ENCODE data around the gene WASF3. TPM values are rescaled to one million over a fixed set of nuclear protein-coding genes. Genes with fewer than 3 reads are reported as not detected.

Gene WASF3
- total RNA-seq, 1 experiment from 2014 or later: 0.31 TPM

- CTCF ChIA-PET: no interaction called here
- no peak overlapping the region for H3K27ac ChIP-seq
- DNase-seq: no peak
- H3K27me3 ChIP-seq (ENCODE audit: insufficient read depth, low read depth): no peaks in the 10 kb centered on the region
- no peaks in the 10 kb centered on the region for H3F3A ChIP-seq (ENCODE audit: insufficient read depth, low read depth)
- no TSS peak for BruUV-seq (replicated peaks)
- intact Hi-C loops (cut with micrococcal nuclease; ENCODE audit: unreplicated experiment): no loop called here
- no peaks in the 10 kb centered on the region for H3K4me1 ChIP-seq (replicated peaks; ENCODE audit: insufficient read depth)
- no peak overlapping the region for H3K4me2 ChIP-seq
- TF ChIP-seq EZH2 (IDR thresholded peaks at IDR 0.05; ENCODE audit: low read depth): no peak
- TF ChIP-seq, protein P1, sequence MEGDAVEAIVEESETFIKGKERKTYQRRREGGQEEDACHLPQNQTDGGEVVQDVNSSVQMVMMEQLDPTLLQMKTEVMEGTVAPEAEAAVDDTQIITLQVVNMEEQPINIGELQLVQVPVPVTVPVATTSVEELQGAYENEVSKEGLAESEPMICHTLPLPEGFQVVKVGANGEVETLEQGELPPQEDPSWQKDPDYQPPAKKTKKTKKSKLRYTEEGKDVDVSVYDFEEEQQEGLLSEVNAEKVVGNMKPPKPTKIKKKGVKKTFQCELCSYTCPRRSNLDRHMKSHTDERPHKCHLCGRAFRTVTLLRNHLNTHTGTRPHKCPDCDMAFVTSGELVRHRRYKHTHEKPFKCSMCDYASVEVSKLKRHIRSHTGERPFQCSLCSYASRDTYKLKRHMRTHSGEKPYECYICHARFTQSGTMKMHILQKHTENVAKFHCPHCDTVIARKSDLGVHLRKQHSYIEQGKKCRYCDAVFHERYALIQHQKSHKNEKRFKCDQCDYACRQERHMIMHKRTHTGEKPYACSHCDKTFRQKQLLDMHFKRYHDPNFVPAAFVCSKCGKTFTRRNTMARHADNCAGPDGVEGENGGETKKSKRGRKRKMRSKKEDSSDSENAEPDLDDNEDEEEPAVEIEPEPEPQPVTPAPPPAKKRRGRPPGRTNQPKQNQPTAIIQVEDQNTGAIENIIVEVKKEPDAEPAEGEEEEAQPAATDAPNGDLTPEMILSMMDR (conservative IDR thresholded peaks at IDR 0.05): no peak
- no peaks in the 10 kb centered on the region for H3K36me3 ChIP-seq (ENCODE audit: low read depth)
- H3K4me3 ChIP-seq: no peak overlapping the region
- H3K9me3 ChIP-seq (ENCODE audit: insufficient read depth, low read depth): 0 out of 2 replicates have a peak, but pooled peaks cover 5% of the 10 kb centered on the region
- no peaks in the 10 kb centered on the region for H3K79me2 ChIP-seq (ENCODE audit: low read depth)
- no peaks in the 10 kb centered on the region for H4K20me1 ChIP-seq (ENCODE audit: insufficient read depth)
- H3K9me2 ChIP-seq (ENCODE audit: insufficient read depth): no peaks in the 10 kb centered on the region
- H2AFZ ChIP-seq: no peak overlapping the region
- POLR2A ChIA-PET (ENCODE audit: unreplicated experiment): no interaction called here
Observed at GRCh38 chr13:26621731-26622401, 64.4 kb downstream of the WASF3 start.

DNA sequence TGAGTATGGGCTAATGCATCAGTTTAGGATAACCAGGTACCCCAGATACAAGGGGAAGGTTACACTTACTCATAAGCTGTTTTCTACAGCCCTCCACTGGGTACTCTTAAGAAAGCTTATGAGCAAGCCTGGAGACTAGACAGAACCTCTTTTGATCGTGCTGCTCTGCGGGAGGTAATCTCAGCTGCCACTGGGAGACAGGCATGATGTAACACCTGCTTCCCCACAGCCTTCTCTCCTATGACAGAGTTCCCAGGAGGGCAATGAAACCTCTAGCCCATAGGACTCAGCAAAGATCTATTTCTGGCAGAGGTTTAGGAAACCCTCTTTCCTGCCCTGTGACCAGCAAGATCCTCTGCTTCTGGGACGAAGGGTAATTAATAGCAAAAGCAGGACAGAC, 65.6 kb downstream of the WASF3 start:
- Histone ChIP-seq H3K4me2 (no peak overlapping the region), H3K27ac (no peak overlapping the region), H3K79me2 (ENCODE audit: low read depth) (no peaks in the 10 kb centered on the region), H3K4me3 (no peak overlapping the region), H2AFZ (no peak overlapping the region), H3K27me3 (ENCODE audit: insufficient read depth, low read depth) (no peaks in the 10 kb centered on the region), H3F3A (ENCODE audit: insufficient read depth, low read depth) (no peaks in the 10 kb centered on the region), H3K36me3 (ENCODE audit: low read depth) (no peaks in the 10 kb centered on the region), H3K4me1 (replicated peaks; ENCODE audit: insufficient read depth) (no peaks in the 10 kb centered on the region), H3K9me3 (ENCODE audit: insufficient read depth, low read depth) (0 out of 2 replicates have a peak, but pooled peaks cover 5% of the 10 kb centered on the region), H3K9me2 (ENCODE audit: insufficient read depth) (no peaks in the 10 kb centered on the region), H4K20me1 (ENCODE audit: insufficient read depth) (no peaks in the 10 kb centered on the region)
- ChIA-PET POLR2A (ENCODE audit: unreplicated experiment) (no interaction called here), CTCF (no interaction called here)
- DNase-seq: no peak
- TF ChIP-seq, protein P1 (conservative IDR thresholded peaks at IDR 0.05): no peak
- TF ChIP-seq EZH2 (IDR thresholded peaks at IDR 0.05; ENCODE audit: low read depth): no peak
- intact Hi-C loops (cut with micrococcal nuclease; ENCODE audit: unreplicated experiment): no loop called here
- BruUV-seq (replicated peaks): no TSS peak

DNA sequence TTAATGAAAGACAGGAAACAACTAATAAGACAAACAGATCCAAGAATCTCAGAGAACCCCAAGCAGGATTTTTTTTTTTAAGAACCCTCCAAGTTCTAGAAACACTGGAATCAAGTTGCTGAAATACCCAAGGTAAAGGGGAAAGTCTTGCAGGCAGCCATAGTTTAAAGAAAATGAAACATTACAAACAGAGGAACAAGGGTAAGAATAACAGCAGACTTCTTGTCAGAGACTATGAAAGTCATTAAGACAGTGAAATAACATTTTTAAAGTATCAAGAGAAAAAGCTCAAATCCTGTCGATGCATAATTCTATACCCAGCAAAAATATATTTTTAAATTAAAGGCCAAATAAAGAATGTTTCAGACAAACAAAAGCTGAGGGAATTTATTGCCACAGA, 67.1 kb downstream of the WASF3 start:
- H3K36me3 ChIP-seq (ENCODE audit: low read depth): no peaks in the 10 kb centered on the region
- H3F3A ChIP-seq (ENCODE audit: insufficient read depth, low read depth): no peaks in the 10 kb centered on the region
- 0 out of 2 replicates have a peak, but pooled peaks cover 5% of the 10 kb centered on the region for H3K9me3 ChIP-seq (ENCODE audit: insufficient read depth, low read depth)
- H3K27ac ChIP-seq: no peak overlapping the region
- no peaks in the 10 kb centered on the region for H4K20me1 ChIP-seq (ENCODE audit: insufficient read depth)
- H3K9me2 ChIP-seq (ENCODE audit: insufficient read depth): no peaks in the 10 kb centered on the region
- H3K27me3 ChIP-seq (ENCODE audit: insufficient read depth, low read depth): no peaks in the 10 kb centered on the region
- CTCF ChIA-PET: no interaction called here
- DNase-seq: no peak
- H3K4me3 ChIP-seq: no peak overlapping the region
- H3K4me1 ChIP-seq (replicated peaks; ENCODE audit: insufficient read depth): no peaks in the 10 kb centered on the region
- H3K4me2 ChIP-seq: no peak overlapping the region
- H3K79me2 ChIP-seq (ENCODE audit: low read depth): no peaks in the 10 kb centered on the region
- no peak for TF ChIP-seq EZH2 (IDR thresholded peaks at IDR 0.05; ENCODE audit: low read depth)
- TF ChIP-seq, protein P1 (conservative IDR thresholded peaks at IDR 0.05): no peak
- H2AFZ ChIP-seq: no peak overlapping the region
- intact Hi-C loops (cut with micrococcal nuclease; ENCODE audit: unreplicated experiment): no loop called here
- no TSS peak for BruUV-seq (replicated peaks)
- POLR2A ChIA-PET (ENCODE audit: unreplicated experiment): no interaction called here
